ENCODE results near the gene ABLIM1. TPM values are rescaled to one million over a fixed set of nuclear protein-coding genes. Genes with fewer than 3 reads are reported as not detected.

The ABLIM1 gene
- total RNA-seq, 1 donor from 2014 or later, result 39.8 TPM

GRCh38 chr10:114481055-114481454, 177.0 kb downstream of the ABLIM1 start:
- peaks cover 13% of the 10 kb centered on the region for H3K9me3 Mint-ChIP-seq
- no peaks in the 10 kb centered on the region for H4K20me1 ChIP-seq (ENCODE audit: low read depth)
- peaks cover 30% of the 10 kb centered on the region for H3K36me3 Mint-ChIP-seq
- no peak for DNase-seq (ENCODE audit: low spot score)
- no peaks in the 10 kb centered on the region for H3K27me3 ChIP-seq
- peaks cover 11% of the 10 kb centered on the region for H3K4me1 Mint-ChIP-seq
- no peaks in the 10 kb centered on the region for H3K27me3 Mint-ChIP-seq (ENCODE audit: insufficient read depth, low read depth)
- no peak overlapping the region for H3K4me3 ChIP-seq
- H3K36me3 ChIP-seq, result no peaks in the 10 kb centered on the region
- no peak overlapping the region for H2AFZ ChIP-seq (replicated peaks)
- no peak overlapping the region for H3K27ac ChIP-seq
- H3K27ac Mint-ChIP-seq, result no peak overlapping the region
- no peaks in the 10 kb centered on the region for H3K79me2 ChIP-seq (ENCODE audit: low read depth)
- H3K4me2 ChIP-seq, result no peak overlapping the region
- H3K4me3 Mint-ChIP-seq, result no peak overlapping the region
- no peaks in the 10 kb centered on the region for H3K9me3 ChIP-seq (ENCODE audit: low read depth)
- no peaks in the 10 kb centered on the region for H3F3A ChIP-seq (ENCODE audit: low read depth)
- no peak overlapping the region for H3K9ac ChIP-seq
- TF ChIP-seq CTCF (IDR thresholded peaks at IDR 0.05) (no peak), EZH2 (IDR thresholded peaks at IDR 0.05) (no peak), EZH2phosphoT487 (IDR thresholded peaks at IDR 0.05) (no peak)
- H3K4me1 ChIP-seq, result no peaks in the 10 kb centered on the region

GRCh38 chr10:114479836-114480235, 178.2 kb downstream of the ABLIM1 start:
- Mint-ChIP-seq H3K27me3 (ENCODE audit: insufficient read depth, low read depth) (no peaks in the 10 kb centered on the region), H3K27ac (no peak overlapping the region), H3K4me3 (no peak overlapping the region), H3K9me3 (peaks cover 3% of the 10 kb centered on the region), H3K36me3 (peaks cover 20% of the 10 kb centered on the region), H3K4me1 (peaks cover 11% of the 10 kb centered on the region)
- Histone ChIP-seq H3K27me3 (no peaks in the 10 kb centered on the region), H4K20me1 (ENCODE audit: low read depth) (no peaks in the 10 kb centered on the region), H3K79me2 (ENCODE audit: low read depth) (no peaks in the 10 kb centered on the region), H3K27ac (no peak overlapping the region), H3K4me2 (no peak overlapping the region), H3K36me3 (no peaks in the 10 kb centered on the region), H3K9me3 (ENCODE audit: low read depth) (no peaks in the 10 kb centered on the region), H3F3A (ENCODE audit: low read depth) (no peaks in the 10 kb centered on the region), H3K4me1 (no peaks in the 10 kb centered on the region), H3K4me3 (no peak overlapping the region), H3K9ac (no peak overlapping the region), H2AFZ (replicated peaks) (no peak overlapping the region)
- no peak for DNase-seq (ENCODE audit: low spot score)
- no peak for TF ChIP-seq EZH2phosphoT487 (IDR thresholded peaks at IDR 0.05)
- TF ChIP-seq CTCF (IDR thresholded peaks at IDR 0.05), result no peak
- no peak for TF ChIP-seq EZH2 (IDR thresholded peaks at IDR 0.05)

DNA sequence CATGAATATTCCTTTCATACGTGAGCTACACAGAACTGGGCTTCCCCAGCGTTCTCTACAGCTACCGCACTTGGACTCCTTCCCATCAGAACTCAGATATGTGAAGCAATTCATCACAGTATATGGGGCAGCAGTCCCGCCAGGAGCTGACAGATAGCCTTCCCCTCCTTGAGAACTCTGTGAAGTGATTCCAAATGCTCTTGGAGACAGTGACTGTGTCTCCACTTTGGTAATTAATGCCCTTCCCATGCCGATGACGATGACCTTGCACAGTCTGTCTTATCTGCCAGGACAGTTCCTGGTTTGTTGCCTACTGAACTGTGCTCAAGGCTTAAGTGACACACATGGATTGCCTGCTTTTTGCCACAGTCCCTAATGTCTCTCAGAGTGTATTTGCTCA, 178.8 kb downstream of the ABLIM1 start:
- no peak overlapping the region for H2AFZ ChIP-seq (replicated peaks)
- no peak for DNase-seq (ENCODE audit: low spot score)
- H3K4me3 Mint-ChIP-seq, result no peak overlapping the region
- no peak overlapping the region for H3K9ac ChIP-seq
- H3K4me1 Mint-ChIP-seq, result peaks cover 11% of the 10 kb centered on the region
- no peak overlapping the region for H3K4me3 ChIP-seq
- no peaks in the 10 kb centered on the region for H3K27me3 Mint-ChIP-seq (ENCODE audit: insufficient read depth, low read depth)
- no peaks in the 10 kb centered on the region for H3F3A ChIP-seq (ENCODE audit: low read depth)
- no peak overlapping the region for H3K27ac Mint-ChIP-seq
- H3K9me3 ChIP-seq (ENCODE audit: low read depth), result no peaks in the 10 kb centered on the region
- TF ChIP-seq EZH2 (IDR thresholded peaks at IDR 0.05), result no peak
- no peak for TF ChIP-seq CTCF (IDR thresholded peaks at IDR 0.05)
- TF ChIP-seq EZH2phosphoT487 (IDR thresholded peaks at IDR 0.05), result no peak
- no peaks in the 10 kb centered on the region for H3K4me1 ChIP-seq
- no peaks in the 10 kb centered on the region for H3K36me3 ChIP-seq
- H3K4me2 ChIP-seq, result no peak overlapping the region
- H3K79me2 ChIP-seq (ENCODE audit: low read depth), result no peaks in the 10 kb centered on the region
- no peaks in the 10 kb centered on the region for H3K27me3 ChIP-seq
- no peak overlapping the region for H3K27ac ChIP-seq
- H3K36me3 Mint-ChIP-seq, result peaks cover 16% of the 10 kb centered on the region
- no peaks in the 10 kb centered on the region for H4K20me1 ChIP-seq (ENCODE audit: low read depth)
- H3K9me3 Mint-ChIP-seq, result no peaks in the 10 kb centered on the region

All from neural progenitor cell (in vitro differentiated cells).